ENCODE measurements around the gene CPA2.

The CPA2 gene

DNA sequence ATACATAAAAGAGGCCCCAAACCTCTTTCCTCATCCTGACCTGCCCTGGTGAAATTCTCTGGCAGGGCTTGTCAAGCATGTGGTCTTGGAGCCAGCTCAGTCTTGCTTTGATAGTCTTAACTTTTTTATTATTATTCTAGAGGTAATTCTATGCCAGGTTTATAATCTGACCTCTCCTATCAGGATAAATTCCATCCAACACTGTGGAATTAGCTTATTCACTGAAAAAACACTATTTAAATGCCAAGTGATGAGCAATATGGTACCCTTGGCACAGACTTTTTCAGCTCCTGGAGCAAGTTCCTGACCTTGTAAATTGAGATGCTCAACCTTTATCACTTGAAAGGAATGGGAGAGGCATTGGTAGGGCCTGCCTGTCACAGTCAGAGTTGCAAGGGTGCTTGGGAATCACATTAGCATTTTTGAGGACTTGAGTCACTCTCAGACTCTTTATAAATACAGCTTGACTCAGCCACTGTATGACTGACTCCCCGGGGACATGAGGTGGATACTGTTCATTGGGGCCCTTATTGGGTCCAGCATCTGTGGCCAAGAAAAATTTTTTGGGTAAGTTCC lies 26.1 kb downstream of the CPA2 start, which contains the start of gene CPA4:
Gene CPA4 (plus strand): TSS at position 480 of the 576 bp plus-strand sequence. CDS start 20 bp downstream, at position 500.
- H3K9me3 ChIP-seq (ENCODE audit: control insufficient read depth in 2 of 2, low read length in 2 of 2): no peaks in the 10 kb centered on the region
- H3K4me3 ChIP-seq (ENCODE audit: low read length in 2 of 2): no peak within 1 kb of the TSS
- H3K9ac ChIP-seq (ENCODE audit: low read depth in 1 of 2, low read length in 2 of 2): no peak within 1 kb of the TSS
- H3K27me3 ChIP-seq (ENCODE audit: control insufficient read depth in 2 of 2, insufficient read depth in 2 of 2, low read length in 2 of 2): no peaks in the 10 kb centered on the region
- H3K4me1 ChIP-seq (ENCODE audit: control insufficient read depth in 2 of 2, insufficient read depth in 2 of 2, low read length in 2 of 2): no peaks in the 10 kb centered on the region
- H3K27ac ChIP-seq (ENCODE audit: low read depth in 2 of 2, low read length in 2 of 2): no peak within 1 kb of the TSS
- H3K36me3 ChIP-seq (ENCODE audit: control insufficient read depth in 2 of 2, insufficient read depth in 2 of 2, low read length in 2 of 2): no peaks in the 10 kb centered on the region

DNA sequence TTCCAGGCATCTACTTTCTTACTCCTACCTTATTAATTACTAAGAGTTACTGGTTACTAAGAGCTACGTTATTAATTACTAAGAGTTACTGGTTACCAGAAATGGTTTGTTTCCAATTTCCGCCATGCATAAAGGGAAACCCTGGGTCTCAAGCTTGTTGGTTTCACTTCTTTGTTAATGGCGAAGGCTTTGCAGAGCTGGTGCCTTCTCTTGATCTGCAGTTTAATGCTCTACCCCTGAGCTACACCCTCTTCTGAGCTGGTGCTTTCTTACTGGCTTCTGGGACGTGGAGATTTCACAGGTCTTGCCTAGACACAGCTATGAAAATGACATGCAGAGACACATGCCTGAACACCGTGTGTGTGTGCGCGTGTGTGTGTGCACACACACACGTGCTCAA lies 26.9 kb downstream of the CPA2 start:
- H3K9me3 ChIP-seq (ENCODE audit: control insufficient read depth in 2 of 2, low read length in 2 of 2): no peaks in the 10 kb centered on the region
- no peak overlapping the region for H3K9ac ChIP-seq (ENCODE audit: low read depth in 1 of 2, low read length in 2 of 2)
- no peaks in the 10 kb centered on the region for H3K27me3 ChIP-seq (ENCODE audit: control insufficient read depth in 2 of 2, insufficient read depth in 2 of 2, low read length in 2 of 2)
- no peaks in the 10 kb centered on the region for H3K4me1 ChIP-seq (ENCODE audit: control insufficient read depth in 2 of 2, insufficient read depth in 2 of 2, low read length in 2 of 2)
- no peak overlapping the region for H3K4me3 ChIP-seq (ENCODE audit: low read length in 2 of 2)
- no peak overlapping the region for H3K27ac ChIP-seq (ENCODE audit: low read depth in 2 of 2, low read length in 2 of 2)
- no peaks in the 10 kb centered on the region for H3K36me3 ChIP-seq (ENCODE audit: control insufficient read depth in 2 of 2, insufficient read depth in 2 of 2, low read length in 2 of 2)

DNA sequence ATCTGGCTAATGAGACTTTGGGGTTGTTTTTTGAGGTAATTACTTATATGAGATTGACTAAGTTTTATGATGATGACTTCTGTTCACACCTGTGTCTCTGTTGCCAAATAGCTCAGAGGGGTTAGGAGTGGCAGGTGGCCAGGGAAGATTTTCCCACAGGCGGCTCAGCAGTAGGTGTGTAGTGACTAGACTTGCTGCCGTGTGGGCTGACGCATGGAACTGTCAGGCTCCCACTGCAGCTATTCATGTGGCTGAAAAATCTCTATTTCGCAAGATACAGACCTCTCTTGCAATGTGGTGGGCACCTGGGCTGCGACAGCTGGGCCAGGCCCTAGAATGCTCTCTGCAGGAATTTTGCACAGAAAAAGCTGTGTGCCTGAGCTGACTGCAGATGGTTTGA lies 27.7 kb downstream of the CPA2 start:
- Histone ChIP-seq H3K4me3 (ENCODE audit: low read length in 2 of 2) (no peak overlapping the region), H3K27ac (ENCODE audit: low read depth in 2 of 2, low read length in 2 of 2) (no peak overlapping the region), H3K27me3 (ENCODE audit: control insufficient read depth in 2 of 2, insufficient read depth in 2 of 2, low read length in 2 of 2) (no peaks in the 10 kb centered on the region), H3K4me1 (ENCODE audit: control insufficient read depth in 2 of 2, insufficient read depth in 2 of 2, low read length in 2 of 2) (no peaks in the 10 kb centered on the region), H3K36me3 (ENCODE audit: control insufficient read depth in 2 of 2, insufficient read depth in 2 of 2, low read length in 2 of 2) (no peaks in the 10 kb centered on the region), H3K9ac (ENCODE audit: low read depth in 1 of 2, low read length in 2 of 2) (no peak overlapping the region), H3K9me3 (ENCODE audit: control insufficient read depth in 2 of 2, low read length in 2 of 2) (no peaks in the 10 kb centered on the region)

DNA sequence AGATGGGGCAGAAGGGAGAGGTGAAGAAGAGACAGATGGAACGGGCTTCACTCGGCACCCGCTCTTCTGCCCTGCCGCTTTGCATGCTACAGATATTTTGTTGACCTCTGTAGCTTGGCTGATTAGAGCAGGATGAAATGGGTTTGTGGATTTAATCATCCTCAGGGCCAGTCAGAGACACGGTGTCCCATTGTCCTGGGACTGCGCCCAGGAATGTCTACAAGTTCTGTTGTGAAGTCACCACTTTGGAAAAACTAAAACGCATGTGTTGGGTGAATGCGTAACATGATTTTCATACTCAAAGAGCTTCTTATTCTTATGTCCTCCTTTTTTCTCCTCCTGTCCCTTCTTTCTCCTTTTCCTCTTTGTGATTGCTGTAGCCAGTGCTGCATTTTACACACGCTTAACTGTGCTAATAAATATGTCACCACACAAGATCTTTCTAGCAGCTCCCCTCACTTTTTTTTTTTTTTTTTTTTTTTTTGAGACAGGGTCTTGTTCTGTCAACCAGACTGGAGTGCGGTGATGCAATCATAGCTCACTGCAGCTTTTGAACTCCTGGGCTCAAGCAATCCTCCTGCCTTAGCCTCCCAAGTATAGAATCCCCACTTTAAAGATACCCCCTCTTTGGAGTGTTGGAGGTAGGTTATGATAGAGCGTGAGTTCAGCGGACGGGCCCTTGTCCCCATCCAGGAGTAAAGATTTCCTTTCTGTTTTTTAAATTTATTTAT lies 29.7 kb downstream of the CPA2 start:
- Histone ChIP-seq H3K4me3 (ENCODE audit: low read length in 2 of 2) (no peak overlapping the region), H3K9me3 (ENCODE audit: control insufficient read depth in 2 of 2, low read length in 2 of 2) (no peaks in the 10 kb centered on the region), H3K27ac (ENCODE audit: low read depth in 2 of 2, low read length in 2 of 2) (no peak overlapping the region), H3K27me3 (ENCODE audit: control insufficient read depth in 2 of 2, insufficient read depth in 2 of 2, low read length in 2 of 2) (no peaks in the 10 kb centered on the region), H3K36me3 (ENCODE audit: control insufficient read depth in 2 of 2, insufficient read depth in 2 of 2, low read length in 2 of 2) (no peaks in the 10 kb centered on the region), H3K9ac (ENCODE audit: low read depth in 1 of 2, low read length in 2 of 2) (no peak overlapping the region), H3K4me1 (ENCODE audit: control insufficient read depth in 2 of 2, insufficient read depth in 2 of 2, low read length in 2 of 2) (no peaks in the 10 kb centered on the region)

DNA sequence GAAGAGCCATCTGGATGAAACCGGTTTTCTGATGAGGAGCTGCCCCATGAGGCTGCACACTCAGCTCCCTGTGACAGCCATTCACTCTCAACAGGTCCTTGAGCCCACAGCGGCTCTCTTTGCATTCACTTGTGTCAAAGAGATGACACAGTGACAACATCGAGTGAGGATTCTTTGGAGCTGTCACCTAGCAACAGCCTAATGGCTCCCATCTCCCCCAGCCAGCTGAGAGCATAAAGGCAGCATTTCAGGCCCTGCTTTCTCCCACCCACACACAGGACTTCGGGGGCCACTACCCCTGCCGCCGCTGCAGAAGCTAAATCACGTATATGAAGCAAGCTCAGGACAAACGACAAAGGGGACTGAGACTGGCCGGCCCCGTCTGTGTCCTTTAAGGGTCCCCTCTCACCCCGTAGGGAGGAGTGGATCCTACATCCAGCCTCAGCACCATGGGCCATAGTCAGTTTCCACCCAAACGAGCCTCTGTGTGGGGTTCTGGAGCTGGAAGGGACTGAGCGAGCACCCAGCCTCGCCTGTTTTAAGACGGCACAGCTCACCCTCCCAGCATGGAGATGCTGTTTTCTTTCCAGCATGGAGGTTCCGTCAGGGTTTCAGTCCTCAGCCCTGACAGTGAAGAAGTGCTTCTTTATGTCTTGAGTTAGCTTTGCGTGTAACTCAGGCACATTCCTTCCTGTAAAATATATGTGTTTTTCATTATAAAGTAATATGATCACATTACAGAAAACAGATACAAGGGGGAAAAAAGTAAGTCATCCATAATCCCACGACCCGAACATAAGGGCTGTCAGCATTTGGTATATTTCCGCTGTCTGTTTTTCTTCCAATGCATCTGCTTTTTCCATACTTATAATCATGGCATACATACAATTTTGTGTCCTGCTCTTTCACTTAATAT lies 31.2 kb downstream of the CPA2 start:
- Histone ChIP-seq H3K9ac (ENCODE audit: low read depth in 1 of 2, low read length in 2 of 2) (no peak overlapping the region), H3K27ac (ENCODE audit: low read depth in 2 of 2, low read length in 2 of 2) (no peak overlapping the region), H3K4me3 (ENCODE audit: low read length in 2 of 2) (no peak overlapping the region), H3K9me3 (ENCODE audit: control insufficient read depth in 2 of 2, low read length in 2 of 2) (no peaks in the 10 kb centered on the region), H3K4me1 (ENCODE audit: control insufficient read depth in 2 of 2, insufficient read depth in 2 of 2, low read length in 2 of 2) (no peaks in the 10 kb centered on the region), H3K27me3 (ENCODE audit: control insufficient read depth in 2 of 2, insufficient read depth in 2 of 2, low read length in 2 of 2) (peaks cover 2% of the 10 kb centered on the region in 2 donors), H3K36me3 (ENCODE audit: control insufficient read depth in 2 of 2, insufficient read depth in 2 of 2, low read length in 2 of 2) (no peaks in the 10 kb centered on the region)

DNA sequence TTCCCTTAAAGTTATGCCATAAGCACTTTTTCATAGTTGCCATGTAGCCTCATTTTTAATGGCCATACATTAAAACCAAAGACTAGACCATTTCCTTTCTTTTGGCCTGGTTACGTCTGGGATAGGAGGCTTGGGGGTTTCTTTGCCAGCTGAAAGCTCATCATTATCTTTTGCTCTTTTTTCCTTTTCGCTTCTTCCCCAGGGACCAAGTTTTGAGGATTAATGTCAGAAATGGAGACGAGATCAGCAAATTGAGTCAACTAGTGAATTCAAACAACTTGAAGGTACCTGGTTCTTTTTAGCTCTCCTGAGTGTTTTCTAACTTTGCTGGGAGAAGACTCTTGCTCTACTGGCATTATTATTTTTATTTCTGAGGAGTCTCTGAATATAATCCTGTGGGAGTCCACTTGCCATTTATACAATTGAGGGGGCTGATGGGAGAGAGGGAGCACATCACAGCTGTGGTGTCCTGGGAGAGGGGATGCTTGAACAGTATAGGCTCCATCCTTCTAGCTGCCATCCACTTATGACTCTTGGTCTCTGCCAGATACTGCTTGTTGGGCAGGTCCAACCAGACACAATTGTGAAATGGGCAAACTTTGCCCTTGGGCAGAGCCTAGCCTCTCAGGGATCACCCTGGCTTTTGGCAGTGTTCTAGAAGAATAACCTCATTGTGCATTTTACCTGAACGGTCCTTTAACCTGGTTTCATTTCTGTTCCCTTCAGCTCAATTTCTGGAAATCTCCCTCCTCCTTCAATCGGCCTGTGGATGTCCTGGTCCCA lies 32.1 kb downstream of the CPA2 start:
- no peaks in the 10 kb centered on the region for H3K4me1 ChIP-seq (ENCODE audit: control insufficient read depth in 2 of 2, insufficient read depth in 2 of 2, low read length in 2 of 2)
- H3K27me3 ChIP-seq (ENCODE audit: control insufficient read depth in 2 of 2, insufficient read depth in 2 of 2, low read length in 2 of 2): peaks cover 2 to 3% of the 10 kb centered on the region in 2 donors
- H3K4me3 ChIP-seq (ENCODE audit: low read length in 2 of 2): no peak overlapping the region
- no peak overlapping the region for H3K27ac ChIP-seq (ENCODE audit: low read depth in 2 of 2, low read length in 2 of 2)
- no peaks in the 10 kb centered on the region for H3K9me3 ChIP-seq (ENCODE audit: control insufficient read depth in 2 of 2, low read length in 2 of 2)
- no peak overlapping the region for H3K9ac ChIP-seq (ENCODE audit: low read depth in 1 of 2, low read length in 2 of 2)
- H3K36me3 ChIP-seq (ENCODE audit: control insufficient read depth in 2 of 2, insufficient read depth in 2 of 2, low read length in 2 of 2): no peaks in the 10 kb centered on the region

DNA sequence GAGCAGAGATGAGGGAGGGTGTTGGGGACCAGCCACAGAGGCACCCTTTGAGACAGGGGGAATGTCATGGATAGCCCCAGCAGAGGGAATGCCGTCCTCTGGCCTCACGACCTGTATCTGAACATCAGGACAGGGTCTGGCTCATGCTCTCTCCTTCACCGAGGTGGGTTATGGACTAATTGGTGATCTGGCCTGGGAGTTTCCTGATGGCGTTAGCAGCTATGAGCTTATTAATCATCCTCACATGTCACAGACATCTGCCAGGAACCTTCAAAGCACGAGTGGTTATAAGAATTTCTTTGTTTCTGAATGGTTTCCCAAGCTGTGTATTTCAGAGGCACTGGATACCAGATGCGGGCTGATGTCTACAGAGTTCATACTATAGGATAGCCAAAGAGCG lies 33.2 kb downstream of the CPA2 start:
- no peak overlapping the region for H3K4me3 ChIP-seq (ENCODE audit: low read length in 2 of 2)

DNA sequence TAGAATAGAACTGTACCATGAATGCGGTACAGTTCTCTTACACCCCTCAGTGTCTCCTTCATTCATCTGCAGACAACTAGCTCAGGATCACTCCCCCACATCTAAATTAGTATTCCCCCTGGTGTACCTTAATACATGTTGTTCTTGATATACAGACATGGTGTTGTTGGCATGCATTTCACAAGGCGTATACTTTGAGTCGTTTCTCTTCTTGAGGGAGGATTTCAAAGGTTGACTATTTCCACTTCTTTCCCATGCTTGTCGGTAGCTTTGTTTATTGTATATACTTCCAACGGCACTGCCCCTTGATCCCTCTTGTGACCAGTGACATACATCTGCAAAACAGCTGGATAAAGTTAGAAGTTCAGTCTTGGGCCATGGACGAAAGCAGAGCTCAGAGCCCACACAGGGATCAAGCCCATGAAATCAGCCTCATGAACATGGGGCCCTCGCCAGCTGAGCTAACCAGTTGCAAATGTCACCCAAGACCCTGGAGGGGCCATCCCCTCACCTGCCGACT lies 34.9 kb downstream of the CPA2 start:
- no peaks in the 10 kb centered on the region for H3K4me1 ChIP-seq (ENCODE audit: control insufficient read depth in 2 of 2, insufficient read depth in 2 of 2, low read length in 2 of 2)
- no peak overlapping the region for H3K27ac ChIP-seq (ENCODE audit: low read depth in 2 of 2, low read length in 2 of 2)
- H3K9me3 ChIP-seq (ENCODE audit: control insufficient read depth in 2 of 2, low read length in 2 of 2): no peaks in the 10 kb centered on the region
- no peak overlapping the region for H3K4me3 ChIP-seq (ENCODE audit: low read length in 2 of 2)
- peaks cover 2 to 3% of the 10 kb centered on the region in 2 donors for H3K27me3 ChIP-seq (ENCODE audit: control insufficient read depth in 2 of 2, insufficient read depth in 2 of 2, low read length in 2 of 2)
- H3K36me3 ChIP-seq (ENCODE audit: control insufficient read depth in 2 of 2, insufficient read depth in 2 of 2, low read length in 2 of 2): no peaks in the 10 kb centered on the region
- no peak overlapping the region for H3K9ac ChIP-seq (ENCODE audit: low read depth in 1 of 2, low read length in 2 of 2)

More for the DNA sequence above, 33.2 kb downstream of the CPA2 start:
- H3K36me3 ChIP-seq (ENCODE audit: control insufficient read depth in 2 of 2, insufficient read depth in 2 of 2, low read length in 2 of 2): no peaks in the 10 kb centered on the region
- H3K4me1 ChIP-seq (ENCODE audit: control insufficient read depth in 2 of 2, insufficient read depth in 2 of 2, low read length in 2 of 2): no peaks in the 10 kb centered on the region
- no peaks in the 10 kb centered on the region for H3K9me3 ChIP-seq (ENCODE audit: control insufficient read depth in 2 of 2, low read length in 2 of 2)
- H3K9ac ChIP-seq (ENCODE audit: low read depth in 1 of 2, low read length in 2 of 2): no peak overlapping the region
- peaks cover 2 to 3% of the 10 kb centered on the region in 2 donors for H3K27me3 ChIP-seq (ENCODE audit: control insufficient read depth in 2 of 2, insufficient read depth in 2 of 2, low read length in 2 of 2)
- H3K27ac ChIP-seq (ENCODE audit: low read depth in 2 of 2, low read length in 2 of 2): no peak overlapping the region

DNA sequence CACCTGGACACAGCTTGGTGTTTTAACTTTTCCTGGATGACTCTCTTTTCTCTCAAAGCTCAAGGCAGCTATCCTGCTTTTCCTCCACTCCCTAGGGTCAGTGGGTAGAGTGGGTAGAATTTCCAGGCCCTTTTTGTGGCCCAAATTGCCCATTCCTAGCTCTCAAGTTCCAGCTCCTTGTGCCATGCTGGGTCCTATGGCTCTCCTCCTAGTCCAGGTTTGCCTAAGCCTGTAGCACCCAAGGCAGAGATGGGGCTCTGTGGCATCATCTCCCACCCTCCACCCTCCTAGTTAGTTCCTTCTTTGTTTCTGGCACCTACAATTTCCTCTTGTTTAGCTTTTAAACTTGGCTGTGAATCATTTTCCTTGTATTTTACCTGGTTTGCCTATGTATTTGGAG lies 36.0 kb downstream of the CPA2 start:
- H3K27me3 ChIP-seq (ENCODE audit: control insufficient read depth in 2 of 2, insufficient read depth in 2 of 2, low read length in 2 of 2): peaks cover 2 to 3% of the 10 kb centered on the region in 2 donors
- no peak overlapping the region for H3K27ac ChIP-seq (ENCODE audit: low read depth in 2 of 2, low read length in 2 of 2)
- H3K36me3 ChIP-seq (ENCODE audit: control insufficient read depth in 2 of 2, insufficient read depth in 2 of 2, low read length in 2 of 2): no peaks in the 10 kb centered on the region
- H3K9me3 ChIP-seq (ENCODE audit: control insufficient read depth in 2 of 2, low read length in 2 of 2): no peaks in the 10 kb centered on the region
- H3K4me1 ChIP-seq (ENCODE audit: control insufficient read depth in 2 of 2, insufficient read depth in 2 of 2, low read length in 2 of 2): no peaks in the 10 kb centered on the region
- H3K9ac ChIP-seq (ENCODE audit: low read depth in 1 of 2, low read length in 2 of 2): no peak overlapping the region
- no peak overlapping the region for H3K4me3 ChIP-seq (ENCODE audit: low read length in 2 of 2)

Measured in mucosa of rectum (tissue), 2 donors.